ENCODE results near the gene GPC5.

The GPC5 gene

DNA sequence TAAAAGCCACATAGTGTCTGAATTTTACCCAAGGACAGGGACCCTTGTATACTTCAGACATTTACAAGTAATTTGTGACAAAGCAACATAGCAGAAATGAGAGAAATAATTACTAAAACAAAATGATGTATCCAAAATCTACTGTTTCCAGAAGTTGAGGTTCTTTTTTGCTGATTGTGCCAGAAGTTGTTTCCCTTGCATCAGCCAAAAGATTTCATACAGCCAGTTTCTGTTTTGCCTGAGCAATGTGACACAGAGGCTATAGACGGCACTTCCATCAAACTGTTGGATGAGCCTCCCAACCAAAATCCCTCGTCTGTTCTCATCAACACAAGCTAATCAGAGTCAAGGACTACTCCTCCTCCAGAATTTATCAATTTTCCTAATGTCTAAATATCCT lies 915.0 kb downstream of the GPC5 start:
- no peak for DNase-seq (ENCODE audit: low read depth in 1 of 2, low spot score in 1 of 2)

DNA sequence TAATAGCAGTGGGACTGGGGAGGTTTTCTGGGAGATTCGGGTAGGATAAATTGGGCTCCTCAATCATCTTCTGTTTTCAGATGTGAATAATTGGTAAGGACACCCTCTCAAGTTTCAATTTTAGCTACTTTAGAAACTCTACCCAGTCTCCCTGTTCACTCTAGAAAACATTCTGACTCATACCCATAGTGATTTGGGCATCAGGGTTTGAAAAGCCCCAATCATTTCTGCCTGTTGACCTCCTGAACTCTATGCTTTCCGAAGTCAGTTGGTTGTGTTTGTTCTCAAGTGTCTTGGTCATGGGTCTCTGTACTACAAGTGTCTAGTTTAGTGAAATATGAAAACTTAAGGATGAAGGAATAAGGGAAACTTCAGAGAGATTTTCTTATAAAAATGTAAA lies 916.8 kb downstream of the GPC5 start:
- no peak for DNase-seq (ENCODE audit: low read depth in 1 of 2, low spot score in 1 of 2)

GRCh38 chr13:92316030-92316429 lies 917.6 kb downstream of the GPC5 start:
- DNase-seq (ENCODE audit: low read depth in 1 of 2, low spot score in 1 of 2), result no peak

- no peak for DNase-seq (ENCODE audit: low read depth in 1 of 2, low spot score in 1 of 2)
These were observed 918.6 kb downstream of the GPC5 start for GRCh38 chr13:92317066-92317465.

DNA sequence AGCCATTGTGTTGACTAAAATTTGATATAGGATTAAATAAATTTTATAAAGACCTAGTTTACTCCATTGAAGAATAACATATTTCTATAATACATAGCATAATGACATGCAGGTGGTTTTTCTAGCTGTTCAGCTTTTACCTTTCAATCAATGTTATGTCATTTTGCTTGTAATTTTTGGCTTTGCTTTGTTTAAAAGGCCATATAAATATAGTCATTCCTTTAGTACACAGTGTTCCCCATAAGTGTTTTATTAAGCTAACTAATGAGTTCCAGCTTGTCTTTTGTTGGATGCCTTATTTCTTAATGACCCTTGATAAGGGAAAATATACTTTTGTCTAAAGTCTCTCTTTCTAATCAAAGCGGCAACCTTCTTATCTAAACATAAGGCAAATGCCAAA lies 921.9 kb downstream of the GPC5 start:
- no peak for DNase-seq (ENCODE audit: low read depth in 1 of 2, low spot score in 1 of 2)

DNA sequence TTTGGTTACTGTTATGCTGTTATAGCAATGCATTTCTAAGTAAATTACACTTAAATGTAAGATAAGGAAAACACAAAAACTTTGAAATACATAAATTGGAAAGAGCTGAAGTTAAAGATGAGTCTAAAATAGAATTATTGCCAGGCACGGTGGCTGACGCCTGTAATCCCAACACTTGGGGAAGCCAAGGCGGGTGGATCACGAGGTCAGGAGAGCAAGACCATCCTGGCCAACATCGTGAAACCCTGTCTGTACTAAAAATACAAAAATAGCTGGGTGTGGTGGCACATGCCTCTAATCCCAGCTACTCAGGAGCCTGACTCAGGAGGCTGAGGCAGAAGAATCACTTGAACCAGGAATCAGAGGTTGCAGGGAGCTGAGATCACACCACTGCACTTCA lies 922.8 kb downstream of the GPC5 start:
- no peak for DNase-seq (ENCODE audit: low read depth in 1 of 2, low spot score in 1 of 2)

DNA sequence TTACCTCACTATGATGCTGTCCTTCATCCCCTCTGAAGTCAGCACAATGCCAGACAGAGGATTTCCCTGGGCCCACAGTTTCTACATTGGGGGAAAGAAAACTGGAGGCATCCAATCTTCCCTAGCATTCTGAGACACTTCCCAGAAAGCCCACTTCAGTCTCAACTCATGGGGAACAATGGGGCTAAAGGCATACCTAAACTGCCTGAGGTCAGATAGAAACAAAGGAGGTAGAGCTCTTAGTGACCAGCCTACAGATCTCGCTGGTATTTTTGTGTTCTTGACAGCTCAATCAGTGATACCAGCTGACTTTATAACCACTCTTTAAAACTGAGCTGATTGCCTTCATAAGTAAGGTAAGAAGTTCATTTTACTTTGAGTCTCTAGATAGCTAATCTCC lies 947.2 kb downstream of the GPC5 start:
- no peak for DNase-seq (ENCODE audit: low read depth in 1 of 2, low spot score in 1 of 2)

GRCh38 chr13:92346046-92346445 lies 947.6 kb downstream of the GPC5 start:
- DNase-seq (ENCODE audit: low read depth in 1 of 2, low spot score in 1 of 2), result no peak

GRCh38 chr13:92354583-92354982 lies 956.2 kb downstream of the GPC5 start:
- no peak for DNase-seq (ENCODE audit: low read depth in 1 of 2, low spot score in 1 of 2)

DNA sequence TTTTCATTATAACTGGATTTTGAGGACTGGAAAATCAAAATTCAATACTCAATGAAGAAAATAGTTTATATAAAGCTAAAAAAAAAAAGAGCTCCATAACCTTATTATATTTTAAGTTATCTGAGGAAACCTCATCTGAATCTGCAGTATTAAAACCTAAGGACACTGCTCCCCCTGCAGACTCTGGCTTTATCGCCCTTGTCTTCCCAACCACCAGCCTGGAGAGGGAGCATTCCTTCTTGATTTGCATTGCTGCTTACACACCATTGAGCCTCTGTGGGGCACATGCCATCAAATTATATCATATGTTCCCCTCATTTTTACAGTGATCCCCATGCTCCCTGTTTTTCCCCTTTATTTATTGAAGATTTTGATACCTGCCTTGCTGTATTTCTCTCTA lies 956.8 kb downstream of the GPC5 start:
- DNase-seq (ENCODE audit: low read depth in 1 of 2, low spot score in 1 of 2), result no peak

GRCh38 chr13:92362717-92363116 lies 964.3 kb downstream of the GPC5 start:
- DNase-seq (ENCODE audit: low read depth in 1 of 2, low spot score in 1 of 2), result no peak

GRCh38 chr13:92365904-92366303 lies 967.5 kb downstream of the GPC5 start:
- no peak for DNase-seq (ENCODE audit: low read depth in 1 of 2, low spot score in 1 of 2)

- DNase-seq (ENCODE audit: low read depth in 1 of 2, low spot score in 1 of 2), result no peak
These were observed 979.0 kb downstream of the GPC5 start for GRCh38 chr13:92377396-92377795.

DNA sequence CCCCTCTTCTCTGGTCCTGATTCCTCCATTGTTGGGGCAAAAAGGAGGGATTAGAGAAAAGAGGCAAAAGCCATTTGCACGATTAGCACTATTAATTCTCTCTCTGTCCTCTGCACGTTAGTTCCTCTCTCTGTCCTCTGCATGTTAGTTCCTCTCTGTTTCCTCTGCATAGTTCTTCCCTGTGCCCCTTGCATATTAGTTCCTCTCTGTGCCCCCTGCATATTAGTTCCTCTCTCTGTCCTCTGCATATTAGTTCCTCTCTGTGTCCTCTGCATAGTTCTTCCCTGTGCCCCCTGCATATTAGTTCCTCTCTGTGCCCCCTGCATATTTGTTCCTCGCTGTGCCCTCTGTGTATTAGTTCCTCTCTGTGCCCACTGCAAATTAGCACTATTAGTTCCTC lies 981.0 kb downstream of the GPC5 start:
- DNase-seq (ENCODE audit: low read depth in 1 of 2, low spot score in 1 of 2), result no peak

DNA sequence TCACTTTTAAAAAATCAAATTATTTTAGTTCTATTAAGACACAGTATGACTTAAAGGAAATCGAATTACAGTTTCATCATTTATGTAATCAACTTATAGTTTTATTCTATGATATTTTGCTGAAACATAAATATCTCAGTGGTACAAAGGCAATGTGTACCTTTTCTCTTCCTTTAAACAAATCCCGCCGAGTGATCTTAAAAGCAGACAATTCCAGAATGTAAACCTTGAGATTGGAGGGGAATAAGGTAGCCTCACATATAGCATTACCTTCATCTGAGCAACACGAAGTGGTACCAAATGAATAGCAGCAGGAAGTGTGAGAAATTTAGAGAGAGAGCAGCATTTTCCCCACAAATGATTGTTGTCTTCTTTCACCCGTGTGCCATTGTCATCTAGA lies 986.0 kb downstream of the GPC5 start:
- DNase-seq (ENCODE audit: low read depth in 1 of 2, low spot score in 1 of 2), result no peak

DNA sequence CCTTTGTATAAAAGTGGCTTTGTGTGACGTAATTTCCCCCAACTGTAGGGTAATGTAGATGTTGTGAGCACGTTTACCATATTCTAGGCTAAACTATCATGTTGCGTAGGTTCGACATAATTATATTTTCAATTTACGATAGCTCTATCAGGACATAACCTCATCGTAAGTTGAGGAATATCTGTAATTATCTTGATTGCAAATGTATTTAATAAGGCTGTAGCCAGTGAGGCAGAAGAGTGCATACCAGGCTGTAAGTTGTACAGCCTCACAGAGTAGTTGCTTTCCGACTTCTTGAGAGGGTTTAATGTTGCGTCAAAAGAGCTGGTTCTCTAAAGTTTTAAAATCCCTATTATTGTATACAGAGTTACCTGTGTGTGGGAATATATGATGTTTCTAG lies 988.8 kb downstream of the GPC5 start:
- no peak for DNase-seq (ENCODE audit: low read depth in 1 of 2, low spot score in 1 of 2)

GRCh38 chr13:92390217-92390616 lies 991.8 kb downstream of the GPC5 start:
- no peak for DNase-seq (ENCODE audit: low read depth in 1 of 2, low spot score in 1 of 2)

GRCh38 chr13:92403606-92404005 lies 1005.2 kb downstream of the GPC5 start:
- DNase-seq (ENCODE audit: low read depth in 1 of 2, low spot score in 1 of 2), result no peak

DNA sequence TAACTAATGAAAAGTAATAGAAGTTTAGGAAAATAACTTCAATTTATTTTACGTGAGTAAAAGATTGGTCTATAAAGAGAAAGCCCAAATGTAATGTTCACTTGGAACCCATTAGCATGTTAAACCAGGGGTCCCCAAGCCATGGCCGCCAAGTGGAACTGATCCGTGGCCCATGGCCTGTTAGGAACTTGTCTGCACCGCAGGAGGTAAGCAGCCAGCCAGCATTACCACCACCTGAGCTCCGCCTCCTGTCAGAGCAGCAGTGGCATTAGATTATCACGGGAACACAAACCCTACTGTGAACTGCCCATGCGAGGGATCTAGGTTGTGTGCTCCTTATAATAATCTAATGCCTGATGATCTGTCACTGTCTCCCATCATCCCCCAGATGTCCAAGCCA lies 1009.4 kb downstream of the GPC5 start:
- DNase-seq (ENCODE audit: low read depth in 1 of 2, low spot score in 1 of 2), result no peak

DNA sequence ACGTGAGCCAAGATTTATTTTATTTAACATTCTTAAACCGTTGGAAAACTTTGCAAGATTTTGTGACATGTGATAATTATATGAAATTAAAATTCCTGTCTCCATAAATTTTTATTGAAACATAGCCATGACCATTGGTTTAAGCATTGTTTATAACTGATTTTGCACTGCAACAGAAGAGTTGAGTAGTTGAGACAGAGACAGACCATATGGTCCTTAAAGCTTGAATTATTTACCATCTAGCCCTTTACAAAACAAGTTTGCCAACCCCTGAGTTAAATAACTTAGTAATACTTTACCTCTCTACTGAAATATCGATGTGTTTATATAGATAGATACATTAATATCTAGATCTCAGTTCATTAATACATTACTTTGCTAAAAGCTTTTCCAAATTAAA lies 1014.1 kb downstream of the GPC5 start:
- no peak for DNase-seq (ENCODE audit: low read depth in 1 of 2, low spot score in 1 of 2)

DNA sequence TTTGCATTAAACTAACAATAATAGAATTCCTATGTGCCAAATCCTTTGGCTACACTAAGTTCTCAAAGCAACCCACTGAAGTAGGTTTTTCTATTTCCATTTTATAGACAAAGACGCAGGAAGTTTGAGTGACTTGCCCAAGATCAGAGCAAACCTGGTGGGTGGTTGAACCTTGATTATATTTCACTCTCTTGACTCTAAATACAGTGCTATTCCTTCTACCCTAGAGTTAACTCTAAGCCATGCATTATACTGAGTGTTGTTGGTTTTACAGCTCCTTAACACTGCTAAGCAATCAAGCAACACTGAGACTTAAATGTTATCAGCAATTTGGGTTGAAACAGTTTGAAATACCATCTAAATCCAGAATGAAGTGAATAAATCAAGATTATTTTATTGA lies 1014.6 kb downstream of the GPC5 start:
- no peak for DNase-seq (ENCODE audit: low read depth in 1 of 2, low spot score in 1 of 2)

DNA sequence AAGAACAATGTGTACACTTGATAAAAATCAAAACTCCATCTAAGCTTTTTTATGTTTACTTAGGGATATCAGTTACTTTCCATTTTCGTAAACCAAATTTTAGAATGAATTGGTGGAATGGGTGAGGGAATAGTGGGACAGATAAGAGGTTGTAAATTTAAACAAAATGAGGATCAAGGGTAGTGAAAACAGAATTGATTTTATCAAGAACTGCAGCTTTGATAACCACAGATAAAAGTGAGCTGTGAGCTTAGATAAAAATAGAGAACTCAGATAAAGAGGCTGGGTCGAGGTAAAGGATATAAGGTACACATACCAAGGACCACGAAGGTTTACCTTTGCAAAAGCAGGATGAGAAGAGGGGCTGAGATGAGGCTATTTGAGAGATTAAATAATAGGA lies 1015.0 kb downstream of the GPC5 start:
- DNase-seq (ENCODE audit: low read depth in 1 of 2, low spot score in 1 of 2), result no peak

DNA sequence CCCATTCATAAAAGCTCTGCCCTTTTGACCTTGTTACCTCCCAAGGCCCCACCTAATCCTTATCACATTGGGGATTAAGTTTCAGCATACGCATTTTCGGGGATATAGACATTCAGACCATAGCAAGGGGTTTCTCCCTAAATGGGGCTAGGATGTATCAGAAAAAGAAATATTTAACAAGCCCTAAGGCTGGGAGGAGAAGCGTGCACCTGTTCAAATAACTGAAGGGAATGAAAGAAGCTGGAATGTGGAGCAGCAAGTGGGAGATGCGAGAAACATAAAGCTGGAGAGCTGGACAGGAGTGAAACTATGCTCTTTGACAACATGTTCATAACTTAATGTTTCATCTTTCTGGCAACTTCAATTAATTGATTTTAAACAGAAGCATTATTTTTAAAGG lies 1016.4 kb downstream of the GPC5 start:
- no peak for DNase-seq (ENCODE audit: low read depth in 1 of 2, low spot score in 1 of 2)

DNA sequence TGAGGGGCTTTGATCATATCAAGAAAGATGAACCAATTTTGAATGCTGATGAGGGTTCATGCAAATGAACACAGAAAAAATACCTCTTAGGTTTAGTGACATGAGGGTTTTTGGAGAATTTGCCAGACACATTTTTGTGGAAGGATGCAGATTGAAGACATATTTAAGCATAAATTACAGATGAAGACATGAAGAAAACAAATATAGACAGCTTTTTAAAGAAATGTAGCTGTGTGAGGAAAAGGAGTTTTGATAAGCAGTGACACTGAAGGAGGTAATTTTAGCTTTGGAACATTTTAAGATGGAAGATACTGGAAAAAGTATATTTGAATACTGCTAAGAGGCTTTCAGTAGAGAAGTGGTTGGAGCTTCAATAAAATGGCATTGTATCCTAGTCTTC lies 1017.4 kb downstream of the GPC5 start:
- DNase-seq (ENCODE audit: low read depth in 1 of 2, low spot score in 1 of 2), result no peak

All from stimulated activated CD4-positive, alpha-beta T cell treated with anti-CD3 and anti-CD28 coated beads, Interleukin-15, amount 100 ng/mL, for 1 hour (primary cell).